Islet precursor cell (in vitro differentiated cells): ENCODE results near the gene NUP98.

Experiments
- DNase-seq: peaks from one replicate; pipeline ENCODE4 v3.0.0-alpha.2; 2018

Gene NUP98

DNA sequence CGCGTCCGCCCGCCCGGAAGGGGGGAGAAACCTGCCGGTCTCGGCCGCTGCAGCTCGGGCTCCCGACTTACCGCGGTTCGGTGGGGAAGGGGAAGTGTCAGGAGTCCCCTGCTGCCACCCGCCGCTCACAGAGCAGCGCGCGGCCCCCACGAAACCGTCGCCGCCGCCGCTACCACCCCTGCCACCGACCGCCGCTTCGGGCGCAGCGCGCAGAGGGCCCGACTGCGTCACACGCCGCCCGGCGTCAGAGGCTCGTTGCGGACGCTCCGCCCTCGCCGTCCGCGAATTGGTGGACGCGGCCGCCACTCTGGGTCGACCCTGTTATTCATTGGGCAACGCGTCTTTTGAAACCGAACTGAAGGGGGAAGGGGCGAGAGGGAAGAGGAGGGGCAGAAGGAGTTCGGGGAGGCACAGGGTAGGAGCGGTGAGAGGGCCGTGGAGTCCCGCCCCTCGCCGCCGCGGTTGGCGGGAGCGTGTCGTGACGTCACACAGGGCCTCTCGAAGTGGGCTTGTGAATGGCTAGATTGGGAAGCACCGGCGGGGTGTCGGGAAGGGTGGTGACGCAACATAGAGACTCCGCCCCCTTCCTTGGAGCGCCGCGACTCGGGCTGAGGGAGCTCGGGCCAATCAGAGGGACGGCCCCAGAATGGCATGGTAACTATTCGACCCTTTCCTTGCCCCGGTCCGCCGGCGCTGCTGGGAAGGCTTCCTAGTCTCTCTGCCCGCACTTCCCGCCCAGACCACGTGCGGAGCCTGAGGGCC, at the start of gene NUP98:
Gene NUP98, minus strand, starts transcription at position 226 of the 762 bp plus-strand sequence. CDS start 15,437 bp downstream, outside the sequence.
- peak; percentile 100 for DNase-seq

GRCh38 chr11:3845670-3846069, 48.3 kb upstream of the NUP98 start:
- no peak for DNase-seq

DNA sequence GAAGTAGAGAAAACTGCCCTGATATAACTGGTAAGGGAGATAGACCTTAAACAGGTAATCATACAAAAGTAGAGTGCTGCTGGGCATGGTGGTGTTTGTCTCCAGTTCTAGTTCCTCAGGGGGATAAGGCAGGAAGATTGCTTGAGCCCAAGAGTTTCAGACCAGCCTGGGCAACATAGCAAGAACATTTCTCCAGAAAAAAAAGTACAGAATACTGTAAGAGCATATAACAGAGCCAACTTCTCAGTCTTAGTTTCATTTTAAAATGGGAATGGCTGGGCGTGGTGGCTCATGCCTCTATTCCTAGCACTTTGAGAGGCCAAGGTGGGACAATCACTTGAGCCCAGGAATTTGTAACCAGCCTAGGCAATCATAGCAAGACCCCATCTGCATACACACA, 47.9 kb upstream of the NUP98 start:
- DNase-seq: no peak

DNA sequence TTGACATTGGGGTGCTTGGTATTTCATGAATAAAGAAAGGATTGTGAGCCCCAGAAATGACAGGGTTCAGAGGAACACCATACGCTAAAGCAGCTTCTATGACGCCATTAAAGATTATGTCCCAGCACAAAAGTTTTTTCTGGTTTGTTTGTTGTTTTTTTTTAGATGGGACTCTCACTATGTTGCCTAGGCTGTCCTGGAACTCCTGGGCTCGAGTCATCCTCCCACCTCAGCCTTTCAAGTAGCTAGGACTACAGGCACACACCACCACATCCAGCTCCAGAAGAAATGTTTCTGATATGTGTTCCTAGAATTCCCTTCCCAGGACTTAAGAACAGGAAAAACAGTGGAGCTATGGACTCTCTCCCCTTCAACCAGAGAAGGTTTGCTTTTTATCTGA, 46.0 kb upstream of the NUP98 start:
- DNase-seq: no peak

DNA sequence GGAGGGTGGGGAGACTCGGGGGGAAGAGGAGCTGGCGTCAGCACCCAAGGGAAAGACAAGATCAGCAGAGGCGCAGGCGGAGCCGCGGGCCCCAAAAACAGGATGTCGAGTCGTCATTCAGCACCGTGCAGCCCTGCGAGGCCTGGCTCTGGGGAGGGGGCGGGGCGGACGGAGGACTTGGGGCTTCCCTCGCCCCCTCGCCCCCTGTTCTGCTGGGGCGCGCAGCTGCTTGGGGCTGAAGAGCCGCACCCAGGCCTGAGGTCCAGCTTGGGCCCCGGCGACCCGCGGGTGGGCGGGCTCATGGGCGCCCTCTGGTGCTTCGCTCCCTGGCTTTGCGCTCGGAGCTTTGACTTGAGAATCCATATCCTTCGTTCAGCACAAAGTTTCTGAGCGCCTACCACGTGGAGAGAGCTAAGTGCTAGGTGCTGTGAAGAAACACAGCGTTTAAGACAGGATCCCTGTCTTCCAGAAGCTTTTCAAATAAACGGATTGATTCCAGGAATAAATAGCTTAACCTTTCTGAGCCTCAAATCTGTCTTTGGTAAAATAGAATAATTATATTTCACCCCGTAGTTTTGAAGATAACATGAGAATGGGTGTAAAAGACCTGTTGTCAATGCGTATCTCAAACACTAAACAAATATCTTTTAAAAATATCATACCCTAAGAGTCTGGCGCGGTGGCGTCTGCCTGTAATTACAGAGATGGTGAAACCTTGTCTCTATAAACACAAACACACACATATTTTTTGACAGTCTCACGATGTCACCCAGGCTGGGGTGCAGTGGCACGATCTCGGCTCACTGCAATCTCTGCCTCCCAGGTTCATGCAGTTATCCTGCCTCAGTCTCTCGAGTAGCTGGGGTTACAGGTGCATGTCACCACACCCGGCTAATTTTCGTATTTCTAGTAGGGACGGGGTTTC, 44.3 kb upstream of the NUP98 start:
- DNase-seq: peak; percentile 91

- peak; percentile 96 for DNase-seq
Observed at GRCh38 chr11:3840870-3841425, 43.6 kb upstream of the NUP98 start, which contains the start of gene RHOG. Gene RHOG, minus strand, starts transcription at chr11:3840959. Its CDS starts 12,821 bp downstream, at chr11:3828138.

- no peak for DNase-seq
Observed at GRCh38 chr11:3840004-3840869, 42.9 kb upstream of the NUP98 start.

DNA sequence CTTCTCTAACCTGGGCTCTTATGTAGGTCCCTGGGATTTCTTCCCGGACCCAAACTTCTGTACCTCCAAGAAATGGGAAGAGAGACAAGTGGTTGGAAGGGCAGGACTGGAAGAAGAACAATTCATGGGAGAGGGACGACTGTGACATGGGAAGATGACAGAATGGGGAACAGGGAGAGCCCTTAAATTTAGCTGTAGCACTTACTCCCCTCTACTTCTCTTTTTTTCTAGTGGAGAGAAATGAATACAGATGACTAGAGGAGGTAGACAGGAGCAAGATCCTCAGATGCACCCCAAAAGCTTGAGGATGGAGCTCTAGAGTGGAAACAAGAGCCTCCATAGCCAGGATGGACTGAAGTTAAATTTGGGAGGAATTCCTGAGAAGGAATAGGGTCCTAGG, 41.1 kb upstream of the NUP98 start:
- no peak for DNase-seq

GRCh38 chr11:3837793-3838192, 40.4 kb upstream of the NUP98 start:
- DNase-seq: no peak

GRCh38 chr11:3836903-3837302, 39.5 kb upstream of the NUP98 start:
- DNase-seq: no peak

DNA sequence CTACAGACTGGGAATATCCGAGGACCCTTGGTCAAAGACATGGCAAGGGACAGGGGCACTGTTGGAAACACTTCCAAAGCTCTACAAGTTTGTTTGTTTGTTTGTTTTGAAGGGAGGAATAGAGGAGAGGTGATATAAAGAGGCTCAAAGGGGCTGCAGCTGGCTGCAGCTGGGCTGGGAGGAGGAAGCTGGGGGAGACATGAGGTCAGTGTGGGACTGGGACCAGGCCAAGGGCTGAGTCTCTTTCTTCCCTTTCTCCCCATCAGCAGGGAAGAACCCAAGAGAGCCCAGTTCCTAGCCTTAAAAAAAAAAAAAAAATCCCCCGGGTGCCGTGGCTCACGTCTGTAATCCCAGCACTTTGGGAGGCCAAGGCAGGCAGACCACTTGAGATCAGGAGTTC, 38.4 kb upstream of the NUP98 start:
- DNase-seq: no peak

DNA sequence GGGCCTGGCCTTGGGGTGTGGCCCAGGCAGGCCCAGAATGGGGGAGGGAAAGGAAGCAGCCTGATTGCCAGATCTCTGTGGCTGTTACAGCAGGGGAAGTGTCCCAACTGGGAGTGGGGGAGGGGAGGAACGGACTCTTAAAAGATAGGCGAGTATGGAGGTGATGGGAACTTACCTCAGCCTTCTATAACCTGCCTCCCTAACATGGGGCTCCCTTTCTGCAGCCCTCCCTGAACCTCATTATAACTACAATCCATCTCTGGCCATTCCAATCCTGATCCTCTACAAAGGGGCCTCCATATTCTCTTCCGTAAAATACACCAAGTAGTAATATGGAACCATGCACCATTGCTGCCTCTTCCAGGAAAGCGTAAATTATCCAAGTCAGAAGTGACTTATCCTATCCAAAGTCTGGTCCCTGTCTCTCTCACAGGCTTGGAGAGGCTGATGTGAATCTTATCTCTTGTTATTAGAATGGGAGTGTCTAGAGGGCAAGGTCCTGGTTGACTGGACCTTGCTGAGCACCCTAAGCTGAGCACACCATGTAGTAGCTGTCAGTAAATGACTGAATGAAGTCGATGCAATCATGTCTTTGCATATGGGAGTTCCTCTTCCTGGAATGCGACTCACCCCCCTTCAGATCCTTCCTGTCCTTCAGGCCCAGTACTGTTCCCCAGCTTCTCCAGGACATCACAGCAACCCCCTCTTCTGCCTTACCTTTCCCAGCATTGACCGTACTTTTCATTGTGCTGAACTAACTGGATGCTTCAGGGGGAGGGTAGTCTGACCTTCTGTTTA, 37.5 kb upstream of the NUP98 start:
- DNase-seq: no peak

DNA sequence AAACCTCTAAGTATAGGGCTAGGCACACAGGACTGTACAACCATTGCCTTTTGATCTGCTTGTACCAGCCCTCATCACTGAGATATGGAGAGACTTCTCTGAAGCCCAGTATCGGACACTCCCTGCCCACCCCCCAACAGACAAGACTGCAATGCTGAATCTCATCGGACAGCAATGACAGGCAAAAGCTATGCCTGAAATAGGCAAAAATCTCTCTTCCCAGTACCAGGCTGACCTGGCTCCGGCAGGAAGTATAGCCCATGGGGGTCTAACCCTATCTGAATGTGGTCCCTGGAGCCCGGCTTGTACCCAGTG, 37.0 kb upstream of the NUP98 start:
- DNase-seq: no peak

DNA sequence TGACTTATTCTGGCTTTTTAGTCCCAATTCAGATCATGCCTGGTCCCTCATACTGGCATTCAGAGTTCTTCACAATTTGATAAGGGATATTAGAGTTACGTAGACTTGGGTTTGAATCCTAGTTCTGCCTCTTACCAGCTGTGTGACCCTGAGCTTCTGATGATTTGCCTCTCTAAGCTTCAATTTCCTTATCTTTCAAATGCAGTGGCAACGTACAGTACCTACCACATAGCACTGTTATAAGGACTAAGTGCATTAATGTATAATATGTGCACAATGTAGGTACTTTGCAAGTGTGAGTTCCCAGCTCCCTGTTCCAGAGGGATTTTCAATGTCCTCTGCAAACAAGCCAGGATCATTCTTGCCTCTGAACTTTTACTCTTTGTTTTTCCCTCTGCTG, 36.1 kb upstream of the NUP98 start:
- no peak for DNase-seq

DNA sequence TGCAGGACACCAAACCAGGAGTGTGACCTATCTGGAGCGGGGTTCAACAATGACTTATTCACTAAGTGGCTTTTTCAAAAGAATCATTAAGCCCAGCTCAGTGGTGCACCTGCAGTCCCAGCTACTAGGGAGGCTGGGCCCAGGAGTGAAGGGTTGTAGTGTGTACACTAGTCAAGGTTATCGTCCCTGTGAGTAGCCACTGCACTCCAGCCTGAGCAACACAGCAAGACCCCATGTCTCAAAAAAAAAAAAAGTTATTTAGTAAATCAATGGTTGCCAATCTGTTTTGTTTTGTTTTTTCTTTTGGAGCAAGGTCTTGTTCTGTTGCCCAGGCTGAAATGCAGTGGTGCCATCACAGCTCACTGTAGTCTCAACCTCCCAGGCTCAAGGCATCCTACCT, 35.5 kb upstream of the NUP98 start:
- DNase-seq: no peak

- no peak for DNase-seq
Observed at GRCh38 chr11:3831378-3832239, 34.3 kb upstream of the NUP98 start.

DNA sequence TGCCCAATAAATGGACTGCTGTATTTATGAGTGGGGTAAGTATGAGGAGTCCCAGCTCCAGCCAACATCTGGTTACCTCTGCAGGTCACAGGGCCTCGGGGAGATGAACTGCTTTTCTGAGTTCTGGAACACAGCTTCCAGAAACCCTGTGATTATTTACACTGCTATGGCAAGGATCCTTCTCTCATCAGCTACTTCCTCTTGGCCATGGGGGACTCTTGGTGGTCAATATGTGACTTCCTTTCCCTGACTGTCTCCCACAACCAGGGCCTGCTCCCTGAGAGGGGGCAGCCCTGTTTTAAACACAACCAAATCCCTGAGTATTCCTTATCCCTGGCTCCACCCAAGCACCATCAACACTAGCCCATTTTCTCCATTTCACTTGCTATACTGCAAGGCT, 33.4 kb upstream of the NUP98 start:
- no peak for DNase-seq

DNA sequence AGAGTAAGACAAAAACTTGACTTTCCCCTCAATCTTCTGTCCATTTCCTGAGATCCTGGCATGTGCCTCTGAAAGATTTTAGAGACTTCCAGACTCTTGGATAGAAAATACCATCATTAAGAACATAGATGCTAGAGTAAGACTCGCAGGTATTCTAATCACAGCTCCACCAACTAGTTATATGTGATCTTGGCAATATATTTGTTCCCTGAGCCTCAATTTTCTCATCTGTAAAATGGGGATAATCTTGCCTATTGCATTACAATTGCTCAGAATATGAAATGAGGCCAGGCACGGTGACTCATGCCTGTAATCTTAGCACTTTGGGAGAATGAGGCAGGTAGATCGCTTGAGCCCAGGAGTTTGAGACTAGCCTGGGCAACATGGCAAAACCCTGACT, 32.7 kb upstream of the NUP98 start:
- no peak for DNase-seq

DNA sequence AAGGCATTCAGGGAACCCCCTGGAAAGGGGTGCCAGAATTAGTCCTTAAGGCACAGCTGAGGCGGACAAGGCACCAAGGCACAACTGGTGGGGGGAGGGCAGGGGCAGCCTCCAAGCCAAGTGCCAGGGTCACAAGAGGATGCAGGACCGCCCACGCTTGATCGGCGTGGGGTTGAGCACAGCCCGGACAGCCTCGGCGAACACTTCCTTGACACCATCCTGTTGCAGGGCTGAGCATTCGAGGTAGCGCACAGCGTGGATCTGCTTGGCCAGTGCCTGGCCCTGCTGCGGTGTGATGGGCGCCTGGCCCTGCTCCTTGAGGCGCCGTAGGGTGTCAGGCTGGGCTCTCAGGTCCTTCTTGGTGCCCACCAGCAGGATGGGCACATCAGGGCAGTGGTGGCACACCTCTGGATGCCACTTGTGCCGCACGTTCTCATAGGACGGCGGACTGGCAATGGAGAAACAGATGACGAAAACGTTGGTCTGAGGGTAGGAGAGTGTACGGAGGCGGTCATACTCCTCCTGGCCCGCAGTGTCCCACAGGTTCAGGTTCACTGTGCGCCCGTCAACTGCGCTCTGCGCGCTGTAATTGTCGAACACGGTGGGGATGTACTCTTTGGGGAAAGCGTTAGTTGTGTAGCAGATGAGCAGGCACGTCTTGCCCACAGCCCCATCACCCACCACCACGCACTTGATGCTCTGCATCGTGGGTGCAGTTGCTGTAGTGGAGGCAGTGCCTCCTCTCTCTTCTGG, 30.3 kb upstream of the NUP98 start:
- DNase-seq: no peak

- no peak for DNase-seq
Observed at GRCh38 chr11:3826721-3827120, 29.4 kb upstream of the NUP98 start.
